ENCODE results near the gene KIF5B.
"Not testable (repeated sequence)": the region's sequence is repeated elsewhere in the genome, so short reads cannot be mapped to it uniquely, and the experiment has no call there.

Gene KIF5B

GRCh38 chr10:32056136-32057035 lies at the start of gene KIF5B:
Gene KIF5B (minus strand): TSS chr10:32056425. CDS start chr10:32055973, 452 bp downstream.
- no peak for FAIRE-seq

- no peak for FAIRE-seq
Measured at GRCh38 chr10:32105782-32106382, 49.7 kb upstream of the KIF5B start.

- FAIRE-seq: no peak
Measured at GRCh38 chr10:32104622-32105509, 48.6 kb upstream of the KIF5B start.

DNA sequence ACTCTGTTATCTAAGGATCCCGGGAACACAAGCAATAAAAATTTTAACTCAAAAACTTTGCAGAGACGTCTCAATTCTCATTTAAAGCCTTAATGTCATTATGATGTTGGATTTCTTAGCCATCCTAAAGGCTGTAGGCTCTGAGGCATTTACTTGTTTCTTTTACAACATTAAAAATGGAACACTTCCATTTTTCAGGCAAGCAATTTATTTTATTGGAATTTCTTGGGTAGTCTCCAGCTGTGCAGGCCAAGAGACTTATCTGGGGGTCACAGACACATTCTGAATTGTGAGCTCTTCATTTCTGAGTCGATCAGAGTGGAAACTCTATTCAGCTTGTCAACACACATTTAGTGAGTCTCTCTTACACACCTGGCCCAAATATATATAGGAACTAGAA lies 48.0 kb upstream of the KIF5B start:
- FAIRE-seq: no peak

DNA sequence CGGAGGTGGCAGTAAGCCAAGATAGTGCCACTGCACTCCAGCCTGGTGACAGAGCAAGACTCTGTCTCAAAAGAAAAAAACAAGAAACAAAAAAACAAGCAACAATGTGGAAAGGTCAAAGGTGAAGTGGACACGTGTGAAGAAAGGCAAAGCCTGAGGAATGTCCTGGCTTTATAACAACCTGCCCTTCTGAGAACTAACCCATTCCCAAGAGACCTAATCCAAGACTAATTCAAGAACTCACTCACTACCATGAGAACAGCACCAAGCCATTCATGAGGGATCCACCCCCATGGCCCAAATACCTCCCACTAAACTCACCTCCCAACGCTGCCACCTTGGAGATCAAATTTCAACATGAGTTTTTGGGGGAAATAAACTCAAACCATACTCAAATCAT lies 47.5 kb upstream of the KIF5B start:
- FAIRE-seq: no peak

GRCh38 chr10:32098566-32099259 lies 42.5 kb upstream of the KIF5B start:
- FAIRE-seq: not testable (repeated sequence)

DNA sequence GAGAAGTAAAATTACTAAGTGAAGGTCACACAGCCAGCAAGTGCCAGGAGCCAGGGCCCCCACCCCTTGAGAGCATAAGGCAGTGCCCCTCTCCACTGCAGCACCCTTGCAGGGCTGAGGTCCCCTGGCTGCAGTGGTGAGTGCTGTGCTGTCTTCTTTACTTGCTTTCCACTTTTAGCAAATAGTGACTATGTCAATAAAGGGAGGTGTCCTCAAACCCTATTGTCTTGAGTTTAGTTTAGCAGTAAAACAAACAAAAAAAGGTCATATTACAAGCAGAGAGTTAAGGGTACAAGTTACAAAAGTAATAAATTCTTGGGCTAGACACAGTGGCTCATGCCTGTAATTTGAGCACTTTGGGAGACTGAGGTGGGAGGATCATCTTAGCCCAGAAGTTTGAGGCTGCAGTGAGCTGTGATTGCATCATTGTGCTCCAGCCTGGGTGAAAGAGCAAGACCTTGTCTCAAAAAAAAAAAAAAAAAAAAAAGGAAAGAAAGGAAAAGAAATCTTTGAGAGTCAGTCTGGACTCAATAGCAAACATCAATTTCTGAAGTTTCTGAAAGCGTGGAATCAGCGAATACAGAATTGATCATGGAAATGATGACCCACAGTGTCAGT lies 39.0 kb upstream of the KIF5B start:
- FAIRE-seq: no peak

DNA sequence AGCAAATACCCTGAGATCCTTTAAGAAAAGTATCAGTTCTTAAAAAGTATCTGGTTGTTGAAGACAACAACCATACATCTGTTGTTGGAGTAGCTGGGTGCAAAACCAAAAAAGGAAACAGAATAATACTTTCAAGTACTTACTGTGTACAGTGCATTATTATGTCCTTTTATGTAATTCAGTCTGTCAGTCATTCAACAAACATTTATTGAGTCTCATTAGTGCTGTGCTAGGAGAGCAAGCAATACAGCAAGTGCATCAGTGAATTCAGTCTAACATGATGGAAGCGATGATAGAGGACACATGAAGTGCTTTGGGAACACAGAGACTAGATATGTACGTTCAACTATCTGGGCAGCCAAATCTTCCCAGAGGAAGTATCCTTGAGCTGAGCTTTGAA lies 37.4 kb upstream of the KIF5B start:
- FAIRE-seq: no peak

GRCh38 chr10:32091046-32091445 lies 34.8 kb upstream of the KIF5B start:
- FAIRE-seq: no peak

- no peak for FAIRE-seq
Measured at GRCh38 chr10:32084185-32084851, 28.1 kb upstream of the KIF5B start.

DNA sequence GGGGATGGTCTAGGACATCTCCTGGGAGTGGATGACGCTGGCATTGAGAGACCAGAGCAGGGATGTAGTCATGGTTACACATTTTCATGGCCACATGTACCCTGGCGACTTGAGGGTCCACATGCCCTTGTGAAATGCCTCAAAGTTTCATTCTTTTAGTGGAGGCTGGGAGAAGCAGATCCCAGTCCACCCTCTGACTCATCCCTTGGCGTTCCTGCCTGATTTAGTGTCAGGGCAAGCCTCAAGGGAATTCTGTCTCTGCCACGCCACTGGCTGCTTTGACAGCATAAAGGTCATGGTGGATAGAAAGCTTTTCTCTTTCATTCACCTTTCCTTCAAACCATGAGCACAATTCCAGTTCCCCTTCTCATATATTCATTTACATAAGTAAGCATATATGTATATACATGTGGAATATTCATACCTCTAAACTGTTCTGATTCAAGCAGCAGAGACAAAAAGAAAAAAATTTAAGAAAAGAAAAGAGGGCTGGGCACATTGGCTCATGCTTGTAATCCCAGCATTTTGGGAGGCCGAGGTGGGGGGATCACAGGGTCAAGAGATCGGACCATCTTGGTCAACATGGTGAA lies 21.8 kb upstream of the KIF5B start:
- FAIRE-seq: no peak

GRCh38 chr10:32073659-32074058 lies 17.4 kb upstream of the KIF5B start:
- no peak for FAIRE-seq

DNA sequence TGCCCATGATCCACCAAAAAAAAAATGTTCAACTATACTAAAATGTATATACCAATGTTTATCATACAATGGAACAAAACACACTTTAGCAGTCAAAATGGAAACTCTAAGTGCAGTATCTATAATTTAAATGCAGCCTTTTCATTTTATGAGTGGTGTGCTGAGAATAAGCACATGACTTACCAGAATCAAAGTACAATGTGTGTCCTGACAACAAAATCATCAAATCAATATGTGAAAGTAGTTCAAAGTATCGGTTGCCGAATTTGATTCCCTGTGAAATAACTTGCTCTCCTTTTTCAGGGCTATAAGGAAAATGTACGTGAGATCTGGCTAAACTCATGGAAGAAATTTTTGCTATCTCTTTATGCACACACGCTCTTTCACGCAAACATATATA lies 16.9 kb upstream of the KIF5B start:
- no peak for FAIRE-seq

GRCh38 chr10:32072025-32072800 lies 16.0 kb upstream of the KIF5B start:
- FAIRE-seq: no peak

GRCh38 chr10:32070645-32071044 lies 14.4 kb upstream of the KIF5B start:
- no peak for FAIRE-seq

DNA sequence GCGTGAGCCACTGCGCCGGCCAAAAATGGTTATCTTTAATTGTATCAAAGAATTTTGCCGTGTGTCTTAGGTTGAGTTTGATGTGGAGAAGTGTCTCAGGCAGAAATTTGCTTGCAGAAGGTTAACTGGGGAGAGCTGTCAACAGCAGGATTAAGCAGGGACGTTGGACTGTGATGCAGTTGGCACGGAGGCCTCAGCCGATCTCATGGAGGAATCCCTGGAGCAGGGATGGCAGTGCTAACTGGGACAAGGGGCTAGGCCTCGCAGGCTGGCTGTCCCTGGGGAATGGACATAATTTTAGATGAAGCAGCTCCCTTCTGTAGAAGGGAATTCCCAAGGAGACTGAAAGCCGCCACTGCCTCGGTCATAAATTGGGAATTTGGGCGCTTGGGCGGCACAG lies 12.3 kb upstream of the KIF5B start:
- no peak for FAIRE-seq

GRCh38 chr10:32067931-32068330 lies 11.7 kb upstream of the KIF5B start:
- not testable (repeated sequence) for FAIRE-seq

DNA sequence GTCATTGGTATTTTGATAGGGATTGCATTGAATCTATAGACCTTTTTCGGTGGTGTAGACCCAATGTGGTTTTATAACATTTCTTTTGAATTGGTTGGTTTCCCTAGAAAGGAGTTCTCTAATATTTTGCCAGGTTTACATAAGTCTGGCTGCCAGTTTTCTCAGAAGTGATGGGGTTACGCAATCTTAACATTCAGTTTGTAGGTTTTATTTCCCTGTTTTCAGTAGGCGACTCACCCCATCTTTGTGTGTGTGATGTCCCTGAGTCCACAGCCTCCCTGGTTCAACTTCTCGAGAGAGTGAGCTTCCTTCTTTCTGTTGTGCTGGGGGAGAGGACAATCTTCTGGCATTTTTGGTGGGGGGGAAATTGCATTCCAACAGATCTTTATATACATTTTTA lies 9.6 kb upstream of the KIF5B start:
- FAIRE-seq: no peak

GRCh38 chr10:32061440-32061839 lies 5.2 kb upstream of the KIF5B start:
- FAIRE-seq: no peak

DNA sequence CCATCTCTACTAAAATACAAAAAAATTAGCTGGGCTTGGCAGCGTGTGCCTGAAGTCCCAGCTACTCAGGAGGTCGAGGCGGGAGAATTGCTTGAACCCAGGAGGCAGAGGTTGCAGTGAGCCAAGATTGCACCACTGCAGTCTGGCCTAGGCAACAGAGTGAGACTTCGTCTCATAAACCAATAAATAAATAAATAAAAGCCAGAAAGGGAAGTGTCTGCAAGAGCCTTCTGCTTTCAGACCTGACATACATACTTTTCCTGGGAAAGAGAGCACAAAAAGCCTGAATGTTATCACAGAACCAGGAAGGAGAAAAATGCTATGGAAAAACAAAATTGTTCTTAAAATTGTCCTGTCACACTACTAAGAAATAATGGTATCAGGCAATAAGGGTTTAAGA lies 4.1 kb upstream of the KIF5B start:
- FAIRE-seq: no peak

DNA sequence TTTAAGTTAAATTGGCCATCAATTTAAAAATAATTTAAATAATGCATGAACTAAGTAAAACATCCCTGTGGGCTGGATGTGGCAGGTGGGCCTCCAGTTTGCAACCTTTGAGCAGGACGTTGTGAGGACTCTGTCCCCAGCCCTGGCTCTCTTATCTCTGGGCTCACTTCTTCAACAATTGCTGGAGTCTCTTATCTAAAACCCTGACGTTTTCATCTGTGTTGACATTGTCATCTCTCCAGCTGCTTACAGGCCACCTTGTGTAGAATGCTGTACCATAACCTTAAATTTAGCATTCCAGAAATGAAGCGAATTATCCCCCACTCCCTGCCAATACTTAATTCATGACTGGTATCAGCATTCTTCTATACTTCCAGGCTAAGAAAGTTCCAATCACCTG lies 3.2 kb upstream of the KIF5B start:
- FAIRE-seq: no peak
